Suprapubic skin (tissue), 4 donors: ENCODE data around the gene RBM34.

Experiments
- EP300 ChIP-seq: sonication (generic); formaldehyde crosslinking; IDR thresholded peaks from one replicate; pipeline ENCODE4 v1.6.1; 2017; ENCODE audit warnings: antibody characterized with exemption
- POLR2A ChIP-seq, 2 donors: fragments of 450-650 bp; IDR thresholded peaks; one replicate each; pipeline ENCODE4 v1.6.1; 2017; ENCODE audit warnings: antibody characterized with exemption in 2 of 2, mild to moderate bottlenecking in 2 of 2, moderate library complexity in 2 of 2
- POLR2AphosphoS5 ChIP-seq, 3 donors: sonication (generic); formaldehyde crosslinking; IDR thresholded peaks; one replicate each; pipeline ENCODE4 v1.6.1; 2017; ENCODE audit warnings: antibody characterized with exemption in 3 of 3
- TF ChIP-seq, protein P1 (sequence below), 2 donors: fragments of 200-600 bp in 1 of 2; fragments of 450-650 bp in 1 of 2; sonication (generic) in 1 of 2; IDR thresholded peaks; one replicate each; pipeline ENCODE4 v1.5.1; 2016 to 2019; ENCODE audit warnings: antibody characterized with exemption in 2 of 2, mild to moderate bottlenecking in 1 of 2, moderate library complexity in 1 of 2

DNA sequence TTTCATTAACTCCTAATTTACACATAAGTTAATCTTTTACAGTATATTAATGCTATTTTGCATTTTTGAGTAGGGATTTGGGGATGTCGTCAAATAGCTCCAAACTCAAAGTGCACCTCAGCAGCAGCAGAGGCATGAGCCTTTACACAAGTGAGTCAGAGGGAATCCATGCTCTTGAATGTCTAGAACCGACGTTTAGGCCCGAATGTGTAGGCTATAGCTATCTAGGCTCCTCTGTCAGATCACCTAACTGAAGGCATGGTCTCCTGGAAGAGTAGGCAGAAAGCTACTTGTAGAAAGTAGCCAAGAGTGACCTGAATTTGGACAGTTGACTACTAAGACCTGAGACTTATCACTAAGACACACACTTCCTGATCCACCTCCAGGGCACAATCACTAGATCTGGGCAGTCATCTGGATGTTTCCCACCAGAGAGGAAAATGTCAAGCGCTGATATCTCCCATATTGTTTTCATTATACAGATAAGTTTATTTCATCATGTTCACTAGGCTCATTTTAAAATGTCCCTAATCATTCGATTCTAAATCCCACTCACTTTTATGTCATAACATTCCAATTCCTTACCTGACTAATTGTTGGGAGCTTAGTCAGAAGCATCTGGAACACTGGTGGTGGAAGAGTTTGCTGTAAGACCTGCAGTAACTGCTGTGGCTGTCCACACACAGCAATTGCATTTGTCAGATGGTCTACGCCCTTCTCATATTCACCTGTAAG, 47.7 kb downstream of the RBM34 start:
- TF ChIP-seq POLR2A (IDR thresholded peaks at IDR 0.05) (no peak), EP300 (no peak), POLR2AphosphoS5 (IDR thresholded peaks at IDR 0.05) (no peak)
- TF ChIP-seq, protein P1, sequence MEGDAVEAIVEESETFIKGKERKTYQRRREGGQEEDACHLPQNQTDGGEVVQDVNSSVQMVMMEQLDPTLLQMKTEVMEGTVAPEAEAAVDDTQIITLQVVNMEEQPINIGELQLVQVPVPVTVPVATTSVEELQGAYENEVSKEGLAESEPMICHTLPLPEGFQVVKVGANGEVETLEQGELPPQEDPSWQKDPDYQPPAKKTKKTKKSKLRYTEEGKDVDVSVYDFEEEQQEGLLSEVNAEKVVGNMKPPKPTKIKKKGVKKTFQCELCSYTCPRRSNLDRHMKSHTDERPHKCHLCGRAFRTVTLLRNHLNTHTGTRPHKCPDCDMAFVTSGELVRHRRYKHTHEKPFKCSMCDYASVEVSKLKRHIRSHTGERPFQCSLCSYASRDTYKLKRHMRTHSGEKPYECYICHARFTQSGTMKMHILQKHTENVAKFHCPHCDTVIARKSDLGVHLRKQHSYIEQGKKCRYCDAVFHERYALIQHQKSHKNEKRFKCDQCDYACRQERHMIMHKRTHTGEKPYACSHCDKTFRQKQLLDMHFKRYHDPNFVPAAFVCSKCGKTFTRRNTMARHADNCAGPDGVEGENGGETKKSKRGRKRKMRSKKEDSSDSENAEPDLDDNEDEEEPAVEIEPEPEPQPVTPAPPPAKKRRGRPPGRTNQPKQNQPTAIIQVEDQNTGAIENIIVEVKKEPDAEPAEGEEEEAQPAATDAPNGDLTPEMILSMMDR (IDR thresholded peaks at IDR 0.05), result no peak
